Ovary (tissue), 3 donors: Measurements from ENCODE around the gene CXCR1.

Experiments used
- EP300 ChIP-seq: sonication (generic); formaldehyde crosslinking; IDR thresholded peaks from one replicate; pipeline ENCODE4 v1.6.1; 2017; ENCODE audit warnings: antibody characterized with exemption
- POLR2A ChIP-seq: fragments of 450-650 bp; IDR thresholded peaks from one replicate; pipeline ENCODE4 v1.6.1; 2017; ENCODE audit warnings: antibody characterized with exemption, mild to moderate bottlenecking, moderate library complexity
- TF ChIP-seq, protein P1 (sequence below), 3 donors: fragments of 450-650 bp in 2 of 3; fragments of 200-600 bp in 1 of 3; IDR thresholded peaks; one replicate each; pipeline versions ENCODE4 v1.5.1 to v1.8.0; 2016 to 2022; ENCODE audit warnings: antibody characterized with exemption in 3 of 3, mild to moderate bottlenecking in 1 of 3
- donor health status: DM: no; HTN: no; CAD: no.

- TF ChIP-seq EP300 = no peak
- TF ChIP-seq POLR2A = no peak
- TF ChIP-seq, protein P1, sequence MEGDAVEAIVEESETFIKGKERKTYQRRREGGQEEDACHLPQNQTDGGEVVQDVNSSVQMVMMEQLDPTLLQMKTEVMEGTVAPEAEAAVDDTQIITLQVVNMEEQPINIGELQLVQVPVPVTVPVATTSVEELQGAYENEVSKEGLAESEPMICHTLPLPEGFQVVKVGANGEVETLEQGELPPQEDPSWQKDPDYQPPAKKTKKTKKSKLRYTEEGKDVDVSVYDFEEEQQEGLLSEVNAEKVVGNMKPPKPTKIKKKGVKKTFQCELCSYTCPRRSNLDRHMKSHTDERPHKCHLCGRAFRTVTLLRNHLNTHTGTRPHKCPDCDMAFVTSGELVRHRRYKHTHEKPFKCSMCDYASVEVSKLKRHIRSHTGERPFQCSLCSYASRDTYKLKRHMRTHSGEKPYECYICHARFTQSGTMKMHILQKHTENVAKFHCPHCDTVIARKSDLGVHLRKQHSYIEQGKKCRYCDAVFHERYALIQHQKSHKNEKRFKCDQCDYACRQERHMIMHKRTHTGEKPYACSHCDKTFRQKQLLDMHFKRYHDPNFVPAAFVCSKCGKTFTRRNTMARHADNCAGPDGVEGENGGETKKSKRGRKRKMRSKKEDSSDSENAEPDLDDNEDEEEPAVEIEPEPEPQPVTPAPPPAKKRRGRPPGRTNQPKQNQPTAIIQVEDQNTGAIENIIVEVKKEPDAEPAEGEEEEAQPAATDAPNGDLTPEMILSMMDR (IDR thresholded peaks at IDR 0.05) = no peak
Observed at GRCh38 chr2:218152172-218152571, 14.6 kb downstream of the CXCR1 start.
